SJSA1 (cell line): ENCODE measurements around the gene RABL6. TPM values are rescaled to one million over a fixed set of nuclear protein-coding genes. Genes with fewer than 3 reads are reported as not detected.
A peak's percentile ranks its signal among the peaks of the same experiment; 100 is the strongest.
"Not testable (repeated sequence)": the region's sequence is repeated elsewhere in the genome, so short reads cannot be mapped to it uniquely, and the experiment has no call there.

Experiments
- DNase-seq, 2 experiments: peaks; one replicate each; pipeline ENCODE4 v3.0.0-alpha.2; 2015 to 2020; ENCODE audit warnings: low spot score in 2 of 2, low read depth in 1 of 2
- H3K27ac ChIP-seq: fragments of 250-450 bp; sonication (Bioruptor Pico); 2 replicates; pipeline ENCODE4 v1.5.1; 2020; ENCODE audit warnings: mild to moderate bottlenecking, moderate library complexity
- H3K27me3 ChIP-seq: fragments of 250-450 bp; sonication (Bioruptor Pico); replicated peaks from 2 replicates; pipeline ENCODE4 v1.5.1; 2020; ENCODE audit warnings: mild to moderate bottlenecking, moderate library complexity
- H3K36me3 ChIP-seq: fragments of 250-450 bp; sonication (Bioruptor Pico); 2 replicates; pipeline ENCODE4 v1.5.1; 2020; ENCODE audit warnings: mild to moderate bottlenecking
- H3K4me1 ChIP-seq: fragments of 250-450 bp; sonication (Bioruptor Pico); replicated peaks from 2 replicates; pipeline ENCODE4 v1.6.1; 2021; ENCODE audit warnings: mild to moderate bottlenecking
- H3K4me3 ChIP-seq: fragments of 250-450 bp; sonication (Bioruptor Pico); 2 replicates; pipeline ENCODE4 v1.5.1; 2020; ENCODE audit warnings: mild to moderate bottlenecking
- H3K9me3 ChIP-seq: fragments of 250-450 bp; sonication (Bioruptor Pico); replicated peaks from 2 replicates; pipeline ENCODE4 v1.5.1; 2020; ENCODE audit warnings: mild to moderate bottlenecking
- total RNA-seq: library from RNA; depleted of rRNA; stranded (reverse); fragments of >200 nt; shearing (Covaris generic); gene quantifications from 2 replicates; pipeline ENCODE4 v1.2.3, GENCODE V29; 2014; rRNA removed

Gene RABL6
- total RNA-seq: 57.5 and 97.2 TPM in 2 replicates

- Histone ChIP-seq H3K4me1 (peaks cover 15% of the 10 kb centered on the region), H3K9me3 (no peaks in the 10 kb centered on the region), H3K36me3 (peaks cover 39% of the 10 kb centered on the region), H3K27ac (peak within 1 kb of the TSS; percentile 26; the same call in 1 of the 2 replicates), H3K27me3 (no peaks in the 10 kb centered on the region), H3K4me3 (peak within 1 kb of the TSS; percentile 98)
- peak; percentile 70 to 80 for DNase-seq
These were observed at the start of gene RABL6 for GRCh38 chr9:136807281-136808074. RABL6 (plus strand) TSS chr9:136807948; CDS start chr9:136808197, 249 bp downstream.

GRCh38 chr9:136759001-136759400, 48.7 kb upstream of the RABL6 start:
- Histone ChIP-seq H3K4me1 (no peaks in the 10 kb centered on the region), H3K4me3 (no peak overlapping the region), H3K27ac (no peak overlapping the region), H3K9me3 (no peaks in the 10 kb centered on the region), H3K27me3 (0 out of 2 replicates have a peak, but pooled peaks cover 7% of the 10 kb centered on the region), H3K36me3 (no peaks in the 10 kb centered on the region)
- DNase-seq: no peak

GRCh38 chr9:136759436-136760325, 48.1 kb upstream of the RABL6 start:
- no peaks in the 10 kb centered on the region for H3K4me1 ChIP-seq
- DNase-seq: no peak
- H3K27me3 ChIP-seq: 0 out of 2 replicates have a peak, but pooled peaks cover 7% of the 10 kb centered on the region
- H3K27ac ChIP-seq: no peak overlapping the region
- H3K4me3 ChIP-seq: no peak overlapping the region
- no peaks in the 10 kb centered on the region for H3K36me3 ChIP-seq
- H3K9me3 ChIP-seq: no peaks in the 10 kb centered on the region

- Histone ChIP-seq H3K4me1 (no peaks in the 10 kb centered on the region), H3K9me3 (no peaks in the 10 kb centered on the region), H3K27me3 (0 out of 2 replicates have a peak, but pooled peaks cover 7% of the 10 kb centered on the region), H3K27ac (no peak overlapping the region), H3K4me3 (no peak overlapping the region), H3K36me3 (no peaks in the 10 kb centered on the region)
- no peak for DNase-seq
These were observed 47.3 kb upstream of the RABL6 start for GRCh38 chr9:136760424-136760823.

- not testable (repeated sequence) for H3K4me1 ChIP-seq, H3K27ac ChIP-seq, H3K4me3 ChIP-seq, H3K9me3 ChIP-seq, H3K36me3 ChIP-seq
- peak; percentile 25 to 64 for DNase-seq
- H3K27me3 ChIP-seq: peaks cover 10% of the 10 kb centered on the region; the same call in 1 of the 2 replicates
These were observed 46.8 kb upstream of the RABL6 start for GRCh38 chr9:136760834-136761544.

GRCh38 chr9:136761545-136761981, 46.2 kb upstream of the RABL6 start:
- Histone ChIP-seq H3K36me3 (no peaks in the 10 kb centered on the region), H3K4me3 (no peak overlapping the region), H3K27ac (no peak overlapping the region), H3K27me3 (peaks cover 10% of the 10 kb centered on the region; the same call in 1 of the 2 replicates), H3K9me3 (no peaks in the 10 kb centered on the region), H3K4me1 (no peaks in the 10 kb centered on the region)
- no peak for DNase-seq

- no peak for DNase-seq
- H3K9me3 ChIP-seq: no peaks in the 10 kb centered on the region
- H3K4me1 ChIP-seq: no peaks in the 10 kb centered on the region
- no peaks in the 10 kb centered on the region for H3K36me3 ChIP-seq
- no peak overlapping the region for H3K27ac ChIP-seq
- H3K4me3 ChIP-seq: no peak overlapping the region
- peaks cover 11% of the 10 kb centered on the region; the same call in 1 of the 2 replicates for H3K27me3 ChIP-seq
These were observed 45.5 kb upstream of the RABL6 start for GRCh38 chr9:136762221-136762691.

GRCh38 chr9:136762915-136763648, 44.7 kb upstream of the RABL6 start:
- Histone ChIP-seq H3K4me3 (no peak overlapping the region), H3K36me3 (no peaks in the 10 kb centered on the region), H3K9me3 (no peaks in the 10 kb centered on the region), H3K27ac (no peak overlapping the region), H3K4me1 (no peaks in the 10 kb centered on the region), H3K27me3 (peaks cover 17% of the 10 kb centered on the region; the same call in 1 of the 2 replicates)
- DNase-seq: peak in 1 of 2 experiments; percentile 58

GRCh38 chr9:136763649-136764035, 44.1 kb upstream of the RABL6 start:
- Histone ChIP-seq H3K4me3 (no peak overlapping the region), H3K4me1 (no peaks in the 10 kb centered on the region), H3K9me3 (no peaks in the 10 kb centered on the region), H3K36me3 (no peaks in the 10 kb centered on the region), H3K27ac (no peak overlapping the region), H3K27me3 (peaks cover 18% of the 10 kb centered on the region; the same call in 1 of the 2 replicates)
- DNase-seq: no peak

- no peaks in the 10 kb centered on the region for H3K36me3 ChIP-seq
- no peak within 1 kb of the TSS for H3K4me3 ChIP-seq
- no peaks in the 10 kb centered on the region for H3K4me1 ChIP-seq
- H3K27ac ChIP-seq: no peak within 1 kb of the TSS
- H3K27me3 ChIP-seq: peaks cover 18% of the 10 kb centered on the region; the same call in 1 of the 2 replicates
- H3K9me3 ChIP-seq: no peaks in the 10 kb centered on the region
- no peak for DNase-seq
These were observed 43.4 kb upstream of the RABL6 start, which contains the start of gene LCN15 for GRCh38 chr9:136764301-136764891. LCN15 (minus strand) TSS chr9:136764518; CDS start chr9:136764488, 30 bp downstream.

- Histone ChIP-seq H3K27me3 (peaks cover 18% of the 10 kb centered on the region; the same call in 1 of the 2 replicates), H3K9me3 (no peaks in the 10 kb centered on the region), H3K27ac (no peak overlapping the region), H3K4me3 (no peak overlapping the region), H3K36me3 (no peaks in the 10 kb centered on the region), H3K4me1 (no peaks in the 10 kb centered on the region)
- no peak for DNase-seq
These were observed 42.7 kb upstream of the RABL6 start for GRCh38 chr9:136765041-136765440.

GRCh38 chr9:136765745-136766409, 41.9 kb upstream of the RABL6 start:
- H3K4me1 ChIP-seq: not testable (repeated sequence)

More at GRCh38 chr9:136765745-136766409, 41.9 kb upstream of the RABL6 start:
- not testable (repeated sequence) for H3K4me3 ChIP-seq, H3K9me3 ChIP-seq, DNase-seq, H3K27ac ChIP-seq, H3K36me3 ChIP-seq
- peaks cover 19% of the 10 kb centered on the region; the same call in 1 of the 2 replicates for H3K27me3 ChIP-seq
